Thymus (tissue), 11 donors: ENCODE data around the gene UBE2O. TPM values are rescaled to one million over a fixed set of nuclear protein-coding genes. Genes with fewer than 3 reads are reported as not detected.
A peak's percentile ranks its signal among the peaks of the same experiment; 100 is the strongest.

Source experiments
- DNase-seq, 9 donors: peaks; one replicate each; pipeline ENCODE4 v3.0.0-alpha.2; 2013; ENCODE audit warnings: low spot score in 9 of 9, low read depth in 6 of 9, missing footprints in 1 of 9
- H3K27ac ChIP-seq, 2 donors: one replicate each; pipeline ENCODE4 v1.5.1; 2013; ENCODE audit warnings: control low read depth in 1 of 2, low read depth in 1 of 2, low read length in 1 of 2, mild to moderate bottlenecking in 1 of 2, moderate library complexity in 1 of 2
- H3K27me3 ChIP-seq, 2 donors: one replicate each; pipeline ENCODE4 v1.5.1; 2013; ENCODE audit warnings: low read length in 1 of 2; ENCODE audit not compliant: control insufficient read depth in 2 of 2, insufficient read depth in 1 of 2
- H3K36me3 ChIP-seq, 2 donors: one replicate each; pipeline ENCODE4 v1.5.1; 2013; ENCODE audit warnings: low read length in 1 of 2, mild to moderate bottlenecking in 1 of 2, moderate library complexity in 1 of 2; ENCODE audit not compliant: control insufficient read depth in 2 of 2, insufficient read depth in 2 of 2
- H3K4me1 ChIP-seq, 2 donors: one replicate each; pipeline ENCODE4 v1.5.1; 2013; ENCODE audit warnings: low read length in 2 of 2; ENCODE audit not compliant: control insufficient read depth in 2 of 2, insufficient read depth in 2 of 2
- H3K4me3 ChIP-seq, 2 donors: one replicate each; pipeline ENCODE4 v1.5.1; 2013; ENCODE audit warnings: low read length in 2 of 2, control low read depth in 1 of 2, mild to moderate bottlenecking in 1 of 2
- H3K9me3 ChIP-seq, 2 donors: one replicate each; pipeline ENCODE4 v1.5.1; 2013; ENCODE audit warnings: low read length in 1 of 2, mild to moderate bottlenecking in 1 of 2; ENCODE audit not compliant: control insufficient read depth in 2 of 2, insufficient read depth in 1 of 2
- WGBS: extraction: QIAGEN DNeasy Blood & Tissue Kit; methylation state at CpG from one replicate; pipeline ENCODE4 v1.1.7; 2013; 5-methylcytosine and 5-hydroxymethylcytosine counted together
- polyA plus RNA-seq: library from polyadenylated mRNA; stranded (reverse); fragments of 200-250 nt; gene quantifications from one replicate; pipeline ENCODE4 v1.2.3, GENCODE V29; 2013
- total RNA-seq: library from RNA; stranded (reverse); fragments of 120-200 nt; gene quantifications from one replicate; pipeline ENCODE4 v1.2.4, GENCODE V29; 2013
- donor health status: healthy.

Gene UBE2O
- total and polyA plus RNA-seq, 2 donors = 8.8 to 11.1 TPM

GRCh38 chr17:76397687-76398522, 55.0 kb downstream of the UBE2O start:
- peak in 8 of 9 donors; percentile 56 to 86 (median 70) for DNase-seq
- 83% methylated on average over 16 of the region's 16 CpGs for WGBS
- H3K9me3 ChIP-seq = peaks cover 0 to 4% of the 10 kb centered on the region in 2 donors
- H3K27me3 ChIP-seq = no peaks in the 10 kb centered on the region
- H3K4me3 ChIP-seq = no peak overlapping the region
- H3K27ac ChIP-seq = no peak overlapping the region
- H3K4me1 ChIP-seq = no peaks in the 10 kb centered on the region
- peaks cover 80 to 85% of the 10 kb centered on the region in 2 donors for H3K36me3 ChIP-seq

- Histone ChIP-seq H3K9me3 (peaks cover 0 to 4% of the 10 kb centered on the region in 2 donors), H3K4me1 (no peaks in the 10 kb centered on the region)
- no peak for DNase-seq
Observed at GRCh38 chr17:76397184-76397583, 55.8 kb downstream of the UBE2O start.

GRCh38 chr17:76395980-76396379, 57.0 kb downstream of the UBE2O start:
- H3K36me3 ChIP-seq = peaks cover 77% of the 10 kb centered on the region in 2 donors
- peaks cover 0 to 4% of the 10 kb centered on the region in 2 donors for H3K9me3 ChIP-seq
- H3K4me1 ChIP-seq = no peaks in the 10 kb centered on the region
- DNase-seq = no peak
- no peaks in the 10 kb centered on the region for H3K27me3 ChIP-seq
- WGBS = over 99% methylated on average over 15 of the region's 15 CpGs
- H3K27ac ChIP-seq = no peak overlapping the region
- H3K4me3 ChIP-seq = no peak overlapping the region

More at GRCh38 chr17:76397184-76397583, 55.8 kb downstream of the UBE2O start:
- no peak overlapping the region for H3K27ac ChIP-seq
- no peaks in the 10 kb centered on the region for H3K27me3 ChIP-seq
- H3K4me3 ChIP-seq = no peak overlapping the region
- peaks cover 73 to 78% of the 10 kb centered on the region in 2 donors for H3K36me3 ChIP-seq
- 95% methylated on average over 8 of the region's 8 CpGs for WGBS

- no peak for DNase-seq
- Histone ChIP-seq H3K9me3 (peaks cover 0 to 4% of the 10 kb centered on the region in 2 donors), H3K36me3 (peaks cover 66 to 68% of the 10 kb centered on the region in 2 donors), H3K27me3 (no peaks in the 10 kb centered on the region), H3K27ac (no peak overlapping the region), H3K4me1 (no peaks in the 10 kb centered on the region), H3K4me3 (no peak overlapping the region)
- WGBS = 95% methylated on average over 10 of the region's 10 CpGs
Observed at GRCh38 chr17:76394166-76394565, 58.8 kb downstream of the UBE2O start.

GRCh38 chr17:76391200-76391715, 61.7 kb downstream of the UBE2O start:
- DNase-seq = no peak
- Histone ChIP-seq H3K4me1 (peaks cover 0 to 4% of the 10 kb centered on the region in 2 donors), H3K36me3 (peaks cover 37 to 40% of the 10 kb centered on the region in 2 donors), H3K4me3 (no peak overlapping the region), H3K27me3 (peaks cover under 1 to 8% of the 10 kb centered on the region in 2 donors), H3K27ac (no peak overlapping the region), H3K9me3 (peaks cover 0 to 4% of the 10 kb centered on the region in 2 donors)
- 97% methylated on average over 21 of the region's 21 CpGs for WGBS

- Histone ChIP-seq H3K4me3 (no peak overlapping the region), H3K36me3 (peaks cover 28 to 30% of the 10 kb centered on the region in 2 donors), H3K27me3 (peaks cover 12 to 21% of the 10 kb centered on the region in 2 donors), H3K4me1 (peaks cover 9 to 16% of the 10 kb centered on the region in 2 donors), H3K9me3 (peaks cover 0 to 7% of the 10 kb centered on the region in 2 donors), H3K27ac (no peak overlapping the region)
- WGBS = 96% methylated on average over 11 of the region's 11 CpGs
- no peak for DNase-seq
Observed at GRCh38 chr17:76390003-76390421, 62.9 kb downstream of the UBE2O start.

GRCh38 chr17:76388966-76389888, 63.7 kb downstream of the UBE2O start:
- H3K4me3 ChIP-seq = no peak overlapping the region
- peaks cover 0 to 7% of the 10 kb centered on the region in 2 donors for H3K9me3 ChIP-seq
- no peak overlapping the region for H3K27ac ChIP-seq
- peaks cover 15 to 22% of the 10 kb centered on the region in 2 donors for H3K4me1 ChIP-seq
- DNase-seq = no peak
- H3K36me3 ChIP-seq = peaks cover 25 to 29% of the 10 kb centered on the region in 2 donors
- H3K27me3 ChIP-seq = peaks cover 20 to 27% of the 10 kb centered on the region in 2 donors
- 94% methylated on average over 16 of the region's 16 CpGs for WGBS

- H3K36me3 ChIP-seq = peaks cover 16 to 20% of the 10 kb centered on the region in 2 donors
- H3K27ac ChIP-seq = no peak overlapping the region
- peaks cover 0 to 17% of the 10 kb centered on the region in 2 donors for H3K9me3 ChIP-seq
- 98% methylated on average over 31 of the region's 31 CpGs for WGBS
- H3K4me1 ChIP-seq = peaks cover 23 to 39% of the 10 kb centered on the region in 2 donors
- no peak overlapping the region for H3K4me3 ChIP-seq
- H3K27me3 ChIP-seq = peaks cover 39 to 46% of the 10 kb centered on the region in 2 donors
- DNase-seq = no peak
Observed at GRCh38 chr17:76386966-76387765, 65.8 kb downstream of the UBE2O start.
